Skin of body (tissue), 1 donor: ENCODE measurements around the gene GP2. TPM values are rescaled to one million over a fixed set of nuclear protein-coding genes. Genes with fewer than 3 reads are reported as not detected.

Experiments used
- total RNA-seq: library from RNA; depleted of rRNA; stranded (reverse); fragments of >200 nt; gene quantifications from one replicate; pipeline ENCODE4 v1.2.3, GENCODE V29; 2014

GP2 gene
- total RNA-seq, 1 donor from 2014 or later: not detected

Other genes with a start within 250 kb of the GP2 start
- not detected for gene UMOD, start 25.2 kb upstream of the GP2 start, total RNA-seq
- not detected for gene PDILT, start 77.2 kb upstream of the GP2 start, total RNA-seq
- gene ACSM5, start 82.0 kb upstream of the GP2 start, total RNA-seq: 0.79 TPM
- gene ACSM2A, start 124.0 kb upstream of the GP2 start, total RNA-seq: 0.10 TPM
- gene ACSM2B, start 248.9 kb upstream of the GP2 start, total RNA-seq: not detected